Neural cell (in vitro differentiated cells): ENCODE results near the gene RAE1. TPM values are rescaled to one million over a fixed set of nuclear protein-coding genes. Genes with fewer than 3 reads are reported as not detected.

Source experiments
- H2AFZ ChIP-seq: fragments of 200-600, 300-800 bp; sonication (generic), shearing (Covaris generic); 2 replicates; pipeline ENCODE4 v1.6.0; 2014; ENCODE audit warnings: low read depth, mild to moderate bottlenecking, antibody characterized with exemption, low read length, moderate library complexity
- H3F3A ChIP-seq: fragments of 200-600 bp; shearing (Covaris generic); 2 replicates; pipeline ENCODE4 v1.6.1; 2016; ENCODE audit warnings: mild to moderate bottlenecking, moderate library complexity, mixed read lengths, antibody characterized with exemption, low read length; ENCODE audit not compliant: insufficient read depth, poor library complexity, severe bottlenecking
- H3K27ac ChIP-seq: fragments of 200-600, 300-800 bp; sonication (generic), shearing (Covaris generic); 2 replicates; pipeline ENCODE4 v1.5.1; 2014; ENCODE audit warnings: mild to moderate bottlenecking, low read length, moderate library complexity
- H3K27me3 ChIP-seq: fragments of 300-800, 200-600 bp; sonication (generic), shearing (Covaris generic); 2 replicates; pipeline ENCODE4 v1.6.0; 2014; ENCODE audit warnings: mild to moderate bottlenecking, low read depth, low read length, moderate library complexity; ENCODE audit not compliant: insufficient read depth
- H3K36me3 ChIP-seq: fragments of 300-800, 200-600 bp; sonication (generic), shearing (Covaris generic); 2 replicates; pipeline ENCODE4 v1.5.1; 2014; ENCODE audit warnings: mild to moderate bottlenecking, antibody characterized with exemption, low read length, moderate library complexity; ENCODE audit not compliant: insufficient read depth
- H3K4me2 ChIP-seq: fragments of 300-800, 200-600 bp; sonication (generic), shearing (Covaris generic); 2 replicates; pipeline ENCODE4 v1.6.0; 2014; ENCODE audit warnings: mild to moderate bottlenecking, low read length
- H3K4me3 ChIP-seq: fragments of 300-800, 200-600 bp; sonication (generic), shearing (Covaris generic); 2 replicates; pipeline ENCODE4 v1.5.1; 2014; ENCODE audit warnings: mild to moderate bottlenecking, low read length, moderate library complexity
- H3K79me2 ChIP-seq: fragments of 200-600 bp; shearing (Covaris generic); replicated peaks from 2 replicates; pipeline ENCODE4 v1.6.0; 2014; ENCODE audit warnings: mild to moderate bottlenecking, low read length, moderate library complexity; ENCODE audit not compliant: insufficient read depth
- H3K9ac ChIP-seq: fragments of 300-800, 200-600 bp; sonication (generic), shearing (Covaris generic); 2 replicates; pipeline ENCODE4 v1.6.1; 2016; ENCODE audit warnings: mild to moderate bottlenecking, low read length, mixed read lengths
- H3K9me2 ChIP-seq: fragments of 200-600 bp; shearing (Covaris generic); 2 replicates; pipeline ENCODE4 v1.6.1; 2016; ENCODE audit warnings: mild to moderate bottlenecking, low read length, mixed read lengths; ENCODE audit not compliant: insufficient read depth
- H3K9me3 ChIP-seq: fragments of 200-600, 300-800 bp; sonication (generic), shearing (Covaris generic); 2 replicates; pipeline ENCODE4 v1.6.1; 2016; ENCODE audit warnings: mild to moderate bottlenecking, mixed run types, low read length, moderate library complexity, mixed read lengths
- H4K20me1 ChIP-seq: fragments of 200-600 bp; shearing (Covaris generic); 2 replicates; pipeline ENCODE4 v1.6.1; 2016; ENCODE audit warnings: mild to moderate bottlenecking, mixed run types; ENCODE audit not compliant: insufficient read depth
- CTCF ChIP-seq: fragments of 450-650 bp; IDR thresholded peaks from 2 replicates; pipeline ENCODE4 v1.5.1; 2014; ENCODE audit warnings: antibody characterized with exemption, mild to moderate bottlenecking, moderate library complexity; ENCODE audit not compliant: poor library complexity, severe bottlenecking
- EP300 ChIP-seq: fragments of 450-650 bp; conservative IDR thresholded peaks from 2 replicates; pipeline ENCODE4 v1.6.1; 2014; ENCODE audit warnings: antibody characterized with exemption, mild to moderate bottlenecking, moderate library complexity; ENCODE audit not compliant: poor library complexity, severe bottlenecking
- EZH2 ChIP-seq: fragments of 200-600, 300-800 bp; shearing (Covaris generic), sonication (generic); IDR thresholded peaks from 2 replicates; pipeline ENCODE4 v1.6.1; 2014; ENCODE audit warnings: antibody characterized with exemption, low read length, borderline replicate concordance, mild to moderate bottlenecking; ENCODE audit not compliant: insufficient read depth, poor library complexity, severe bottlenecking
- MXI1 ChIP-seq: fragments of 450-650 bp; conservative IDR thresholded peaks from 2 replicates; pipeline ENCODE4 v1.6.1; 2014; ENCODE audit warnings: antibody characterized with exemption, mild to moderate bottlenecking; ENCODE audit not compliant: poor library complexity, severe bottlenecking
- POLR2AphosphoS5 ChIP-seq: IDR thresholded peaks from 2 replicates; pipeline ENCODE4 v1.6.1; 2012
- RAD21 ChIP-seq: fragments of 450-650 bp; conservative IDR thresholded peaks from 2 replicates; pipeline ENCODE4 v1.6.1; 2014; ENCODE audit warnings: antibody characterized with exemption, mild to moderate bottlenecking, moderate library complexity
- REST ChIP-seq: IDR thresholded peaks from 2 replicates; pipeline ENCODE4 v1.6.1; 2012; ENCODE audit warnings: borderline replicate concordance
- SMC3 ChIP-seq: fragments of 450-650 bp; conservative IDR thresholded peaks from 2 replicates; pipeline ENCODE4 v1.6.1; 2014; ENCODE audit warnings: antibody characterized with exemption, mild to moderate bottlenecking, moderate library complexity; ENCODE audit not compliant: poor library complexity
- TAF1 ChIP-seq: IDR thresholded peaks from 2 replicates; pipeline ENCODE4 v1.6.1; 2012; ENCODE audit warnings: low read depth
- polyA plus RNA-seq: library from polyadenylated mRNA; depleted of rRNA; stranded (reverse); fragments of >200 nt; gene quantifications from 2 replicates; pipeline ENCODE4 v1.2.3, GENCODE V29; 2014

Gene RAE1
- polyA plus RNA-seq, 1 donor from 2014 or later = 134 TPM

GRCh38 chr20:57405236-57406016, 54.4 kb downstream of the RAE1 start:
- Histone ChIP-seq H4K20me1 (no peaks in the 10 kb centered on the region), H3K27me3 (no peaks in the 10 kb centered on the region), H3K4me2 (no peak overlapping the region), H2AFZ (no peak overlapping the region), H3F3A (no peaks in the 10 kb centered on the region), H3K79me2 (no peaks in the 10 kb centered on the region), H3K36me3 (no peaks in the 10 kb centered on the region), H3K9me3 (no peaks in the 10 kb centered on the region), H3K27ac (no peak overlapping the region), H3K4me3 (no peak overlapping the region), H3K9ac (no peak overlapping the region), H3K9me2 (no peaks in the 10 kb centered on the region)
- TF ChIP-seq RAD21 (no peak), REST (no peak), POLR2AphosphoS5 (no peak), EP300 (no peak), SMC3 (no peak), EZH2 (no peak), TAF1 (no peak), CTCF (no peak), MXI1 (no peak)

- TF ChIP-seq EP300 (no peak), CTCF (no peak)
- no peaks in the 10 kb centered on the region for H4K20me1 ChIP-seq
- no peak overlapping the region for H3K9ac ChIP-seq
- H3K9me3 ChIP-seq = no peaks in the 10 kb centered on the region
- H3K79me2 ChIP-seq = no peaks in the 10 kb centered on the region
- H3K4me3 ChIP-seq = no peak overlapping the region
- H3K9me2 ChIP-seq = no peaks in the 10 kb centered on the region
- no peak overlapping the region for H2AFZ ChIP-seq
- no peaks in the 10 kb centered on the region for H3F3A ChIP-seq
- no peaks in the 10 kb centered on the region for H3K36me3 ChIP-seq
- no peaks in the 10 kb centered on the region for H3K27me3 ChIP-seq
- H3K27ac ChIP-seq = no peak overlapping the region
- no peak overlapping the region for H3K4me2 ChIP-seq
Observed at GRCh38 chr20:57407541-57407956, 56.5 kb downstream of the RAE1 start.
